CD4-positive, CD25-positive, alpha-beta regulatory T cell (primary cell): Measurements from ENCODE around the gene IL10RA. TPM values are rescaled to one million over a fixed set of nuclear protein-coding genes. Genes with fewer than 3 reads are reported as not detected.
"Not testable (repeated sequence)": the region's sequence is repeated elsewhere in the genome, so short reads cannot be mapped to it uniquely, and the experiment has no call there.

Experiments used
- ATAC-seq, 2 donors: fragments of 150-1000 bp; cut with Tn5 transposase; one replicate each; pipeline ENCODE4 v1.10.0; 2021; ENCODE audit warnings: low read depth in 2 of 2, moderate number of reproducible peaks in 2 of 2, moderate library complexity in 1 of 2
- DNase-seq, 3 donors: peaks; one replicate each; pipeline versions ENCODE4 v3.0.0 to v3.0.0-alpha.2; 2012 to 2022; ENCODE audit warnings: mixed read lengths in 1 of 3
- H3K27ac ChIP-seq: one replicate; pipeline ENCODE4 v1.7.0; 2013; ENCODE audit warnings: mild to moderate bottlenecking, low read length; ENCODE audit not compliant: insufficient read depth, poor library complexity, severe bottlenecking
- H3K27me3 ChIP-seq: one replicate; pipeline ENCODE4 v1.7.0; 2013; ENCODE audit warnings: low read length; ENCODE audit not compliant: control insufficient read depth, insufficient read depth
- H3K36me3 ChIP-seq: one replicate; pipeline ENCODE4 v1.7.0; 2013; ENCODE audit warnings: mild to moderate bottlenecking, low read length, moderate library complexity; ENCODE audit not compliant: control insufficient read depth, insufficient read depth
- H3K4me1 ChIP-seq: 2 replicates; pipeline ENCODE4 v1.7.0; 2013; ENCODE audit warnings: mild to moderate bottlenecking, low read length; ENCODE audit not compliant: insufficient read depth, control insufficient read depth, poor library complexity, severe bottlenecking
- H3K4me3 ChIP-seq: one replicate; pipeline ENCODE4 v1.7.0; 2013; ENCODE audit warnings: low read depth, mild to moderate bottlenecking, low read length, moderate library complexity
- H3K9me3 ChIP-seq, 2 experiments: 1 replicate in 1 of 2; 2 replicates in 1 of 2; pipeline ENCODE4 v1.7.0; 2013; ENCODE audit warnings: low read length in 2 of 2, mild to moderate bottlenecking in 1 of 2, moderate library complexity in 1 of 2; ENCODE audit not compliant: control insufficient read depth in 2 of 2
- H3K27ac Mint-ChIP-seq, 3 donors: one replicate each; pipeline ENCODE4 v1.8.0; 2020 to 2022; ENCODE audit warnings: mild to moderate bottlenecking in 3 of 3, mixed read lengths in 3 of 3, moderate library complexity in 2 of 3
- H3K27me3 Mint-ChIP-seq: one replicate; pipeline ENCODE4 v1.8.0; 2022; ENCODE audit warnings: mild to moderate bottlenecking, mixed read lengths
- H3K36me3 Mint-ChIP-seq: one replicate; pipeline ENCODE4 v1.8.0; 2020; ENCODE audit warnings: mixed read lengths
- H3K4me1 Mint-ChIP-seq, 4 donors: one replicate each; pipeline ENCODE4 v1.8.0; 2020 to 2022; ENCODE audit warnings: mixed read lengths in 4 of 4, mild to moderate bottlenecking in 1 of 4
- H3K4me3 Mint-ChIP-seq, 4 donors: one replicate each; pipeline ENCODE4 v1.8.0; 2020 to 2022; ENCODE audit warnings: mild to moderate bottlenecking in 4 of 4, mixed read lengths in 4 of 4, moderate library complexity in 3 of 4
- H3K9me3 Mint-ChIP-seq, 7 donors: one replicate each; pipeline ENCODE4 v1.8.0; 2020 to 2022; ENCODE audit warnings: mixed read lengths in 7 of 7, mild to moderate bottlenecking in 3 of 7, moderate library complexity in 2 of 7
- polyA plus RNA-seq, 4 donors: library from polyadenylated mRNA; unstranded; fragments of 300-500 nt; fragmentation: Illumina TruSeq; gene quantifications; one replicate each; pipeline ENCODE4 v1.2.3, GENCODE V29; 2021
- total RNA-seq: library from RNA; stranded (reverse); gene quantifications from one replicate; pipeline ENCODE4 v1.2.3, GENCODE V29; 2022

IL10RA gene
- total and polyA plus RNA-seq, 5 donors from 2014 or later = 572 to 666 (median 654) TPM

DNA sequence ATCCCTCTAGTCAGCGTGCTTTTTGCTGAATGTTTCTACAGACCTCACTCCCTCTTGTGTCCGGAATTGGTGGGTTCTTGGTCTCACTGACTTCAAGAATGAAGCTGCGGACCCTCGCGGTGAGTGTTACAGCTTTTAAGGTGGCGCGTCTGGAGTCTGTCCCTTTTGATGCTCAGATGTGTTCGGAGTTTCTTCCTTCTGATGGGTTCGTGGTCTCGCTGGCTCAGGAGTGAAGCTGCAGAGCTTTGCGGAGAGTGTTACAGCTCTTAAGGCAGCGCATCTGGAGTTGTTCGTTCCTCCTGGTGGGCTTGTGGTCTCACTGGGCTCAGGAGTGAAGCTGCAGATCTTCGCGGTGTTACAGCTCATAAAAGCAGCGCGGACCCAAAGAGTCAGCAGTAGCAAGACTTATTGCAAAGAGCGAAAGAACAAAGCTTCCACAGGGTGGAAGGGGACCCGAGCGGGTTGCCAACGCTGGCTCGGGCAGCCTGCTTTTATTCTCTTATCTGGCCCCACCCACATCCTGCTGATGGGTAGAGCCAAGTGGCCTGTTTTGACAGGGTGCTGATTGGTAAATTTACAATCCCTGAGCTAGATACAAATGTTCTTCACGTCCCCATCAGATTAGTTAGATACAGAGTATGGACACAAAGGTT is 8.5 kb upstream of the IL10RA start:
- H3K27me3 ChIP-seq, H3K36me3 ChIP-seq, ATAC-seq, H3K27ac ChIP-seq, H3K27me3 Mint-ChIP-seq, H3K9me3 ChIP-seq, H3K4me3 ChIP-seq, DNase-seq, H3K9me3 Mint-ChIP-seq: not testable (repeated sequence)
- peaks cover 63% of the 10 kb centered on the region for H3K4me1 ChIP-seq
- Mint-ChIP-seq H3K4me3 (peak overlapping the region in 3 of 4 donors; percentile 62 to 81 (median 79)), H3K4me1 (peaks cover 31 to 85% (median 59%) of the 10 kb centered on the region in 4 donors), H3K27ac (peak overlapping the region; percentile 90 to 94 (median 93)), H3K36me3 (peaks cover 22% of the 10 kb centered on the region)

DNA sequence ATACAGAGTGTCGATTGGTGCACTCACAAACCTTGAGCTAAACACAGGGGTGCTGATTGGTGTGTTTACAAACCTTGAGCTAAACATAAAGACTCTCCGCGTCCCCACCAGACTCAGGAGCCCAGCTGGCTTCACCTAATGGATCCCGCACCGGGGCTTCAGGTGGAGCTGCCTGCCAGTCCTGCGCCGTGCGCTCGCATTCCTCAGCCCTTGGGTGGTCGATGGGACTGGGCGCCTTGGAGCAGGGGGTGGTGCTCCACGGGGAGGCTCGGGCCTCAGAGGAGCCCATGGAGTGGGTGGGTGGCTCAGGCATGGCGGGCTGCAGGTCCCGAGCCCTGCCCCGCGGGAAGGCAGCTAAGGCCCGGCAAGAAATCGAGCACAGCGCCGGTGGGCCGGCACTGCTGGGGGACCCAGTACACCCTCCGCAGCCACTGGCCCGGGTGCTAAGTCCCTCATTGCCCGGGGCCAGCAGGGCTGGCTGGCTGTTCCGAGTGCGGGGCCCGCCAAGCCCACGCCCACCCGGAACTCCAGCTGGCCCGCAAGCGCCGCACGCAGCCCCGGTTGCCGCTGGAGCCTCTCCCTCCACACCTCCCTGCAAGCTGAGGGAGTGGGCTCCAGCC is 7.8 kb upstream of the IL10RA start:
- H3K9me3 Mint-ChIP-seq, H3K9me3 ChIP-seq, H3K27me3 ChIP-seq, H3K36me3 ChIP-seq, H3K27me3 Mint-ChIP-seq, ATAC-seq, DNase-seq, H3K4me3 ChIP-seq, H3K27ac ChIP-seq: not testable (repeated sequence)
- H3K27ac Mint-ChIP-seq = peak overlapping the region; percentile 90 to 94 (median 93)
- H3K4me3 Mint-ChIP-seq = peak overlapping the region in 3 of 4 donors; percentile 62 to 81 (median 79)
- H3K4me1 ChIP-seq = peaks cover 63% of the 10 kb centered on the region
- H3K36me3 Mint-ChIP-seq = peaks cover 22% of the 10 kb centered on the region
- peaks cover 26 to 85% (median 59%) of the 10 kb centered on the region in 4 donors for H3K4me1 Mint-ChIP-seq

- H3K27ac ChIP-seq = no peak overlapping the region
- H3K4me3 ChIP-seq = no peak overlapping the region
- peaks cover 22% of the 10 kb centered on the region for H3K36me3 Mint-ChIP-seq
- peaks cover 5% of the 10 kb centered on the region for H3K27me3 Mint-ChIP-seq
- H3K4me1 Mint-ChIP-seq = peaks cover 25 to 87% (median 63%) of the 10 kb centered on the region in 4 donors
- peak overlapping the region; percentile 7 to 71 (median 50) for H3K4me3 Mint-ChIP-seq
- peak overlapping the region; percentile 86 to 99 (median 91) for H3K27ac Mint-ChIP-seq
- peaks cover 65% of the 10 kb centered on the region for H3K4me1 ChIP-seq
- H3K9me3 ChIP-seq = no peaks in the 10 kb centered on the region
- no peak for ATAC-seq
- no peak for DNase-seq
- no peaks in the 10 kb centered on the region for H3K27me3 ChIP-seq
- H3K9me3 Mint-ChIP-seq = peaks cover 0 to 3% (median 1%) of the 10 kb centered on the region in 7 donors
- peaks cover 4% of the 10 kb centered on the region for H3K36me3 ChIP-seq
These were observed 7.2 kb upstream of the IL10RA start for GRCh38 chr11:117978991-117979390.

DNA sequence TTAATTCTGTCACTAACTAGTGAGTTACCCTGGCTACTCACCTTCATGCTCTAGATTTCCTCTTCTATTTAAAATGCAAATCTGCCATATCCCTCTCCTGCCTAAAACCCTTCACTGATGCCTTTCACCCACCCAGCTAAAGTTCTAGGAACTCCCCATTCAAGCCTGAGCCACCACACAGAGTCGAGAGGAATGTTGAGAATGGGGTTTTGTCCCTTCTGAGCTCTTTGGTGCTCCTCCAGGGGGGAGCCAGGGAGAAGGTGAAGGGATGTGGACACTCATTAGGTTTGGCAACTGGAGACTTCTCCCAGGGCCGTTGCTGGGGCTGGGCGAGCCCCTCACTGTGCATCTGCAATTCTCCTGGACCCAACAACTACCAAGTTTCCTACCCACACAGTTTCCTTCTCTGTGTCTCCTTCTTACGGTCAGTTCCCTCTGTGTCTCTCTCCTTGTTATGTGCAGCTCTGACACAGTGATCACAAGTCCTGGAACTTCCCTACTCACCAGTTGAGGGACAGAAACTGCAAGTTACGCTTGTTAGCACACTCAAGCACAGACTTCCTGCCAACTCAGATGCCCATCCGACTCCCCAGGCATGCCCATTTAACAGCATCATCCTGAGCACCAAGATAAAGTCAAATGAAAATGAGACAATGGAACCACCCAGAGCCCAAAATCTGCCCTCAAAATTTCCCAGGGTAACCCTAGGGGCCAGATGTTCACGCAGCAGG is 6.5 kb upstream of the IL10RA start:
- peaks cover 4% of the 10 kb centered on the region for H3K36me3 ChIP-seq
- peaks cover 0 to 3% (median under 1%) of the 10 kb centered on the region in 7 donors for H3K9me3 Mint-ChIP-seq
- DNase-seq (peak in 1 of 3 donors; percentile 64), ATAC-seq (peak; percentile 59 to 66)
- H3K4me1 Mint-ChIP-seq = peaks cover 30 to 88% (median 64%) of the 10 kb centered on the region in 4 donors
- peak overlapping the region; percentile 86 to 99 (median 91) for H3K27ac Mint-ChIP-seq
- H3K9me3 ChIP-seq = no peaks in the 10 kb centered on the region
- H3K4me3 Mint-ChIP-seq = peak overlapping the region; percentile 7 to 71 (median 65)
- H3K4me1 ChIP-seq = peaks cover 66% of the 10 kb centered on the region
- peaks cover 5% of the 10 kb centered on the region for H3K27me3 Mint-ChIP-seq
- H3K27ac ChIP-seq = peak overlapping the region; percentile 65
- peaks cover 22% of the 10 kb centered on the region for H3K36me3 Mint-ChIP-seq
- peak overlapping the region; percentile 60 for H3K4me3 ChIP-seq
- no peaks in the 10 kb centered on the region for H3K27me3 ChIP-seq

GRCh38 chr11:117980280-117980679 is 5.9 kb upstream of the IL10RA start:
- H3K4me1 ChIP-seq = peaks cover 71% of the 10 kb centered on the region
- no peak for DNase-seq
- peak overlapping the region; percentile 60 for H3K4me3 ChIP-seq
- H3K27ac ChIP-seq = peak overlapping the region; percentile 65
- peak overlapping the region; percentile 86 to 99 (median 91) for H3K27ac Mint-ChIP-seq
- peaks cover 4% of the 10 kb centered on the region for H3K36me3 ChIP-seq
- no peaks in the 10 kb centered on the region for H3K27me3 ChIP-seq
- peaks cover 2% of the 10 kb centered on the region for H3K27me3 Mint-ChIP-seq
- ATAC-seq = peak; percentile 9 to 11
- H3K9me3 ChIP-seq = no peaks in the 10 kb centered on the region
- peaks cover 0 to 3% (median 0%) of the 10 kb centered on the region in 7 donors for H3K9me3 Mint-ChIP-seq
- peaks cover 22% of the 10 kb centered on the region for H3K36me3 Mint-ChIP-seq
- H3K4me1 Mint-ChIP-seq = peaks cover 35 to 89% (median 69%) of the 10 kb centered on the region in 4 donors
- H3K4me3 Mint-ChIP-seq = peak overlapping the region; percentile 7 to 71 (median 65)

DNA sequence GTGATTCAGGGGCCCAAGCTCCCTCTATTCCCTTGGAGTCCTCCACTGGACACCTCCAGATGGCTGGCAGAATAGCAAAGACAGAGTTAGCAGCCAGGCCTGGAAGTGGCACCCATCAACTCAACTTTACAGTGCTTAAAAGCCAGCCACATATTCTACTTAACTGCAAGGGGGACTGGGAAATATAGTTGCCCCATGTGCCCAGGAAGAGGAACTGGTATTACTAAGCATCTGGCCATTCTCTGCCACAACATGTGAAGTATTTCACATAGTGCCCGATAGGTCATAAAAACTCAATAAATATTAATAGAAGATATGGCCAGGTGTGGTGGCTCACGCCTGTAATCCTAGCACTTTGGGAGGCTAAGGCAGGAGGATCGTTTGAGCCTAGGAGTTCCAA is 5.5 kb upstream of the IL10RA start:
- Mint-ChIP-seq H3K4me3 (peak overlapping the region in 3 of 4 donors; percentile 7 to 63 (median 11)), H3K36me3 (peaks cover 20% of the 10 kb centered on the region), H3K27ac (peak overlapping the region; percentile 33 to 99 (median 86)), H3K9me3 (peaks cover 0 to 3% (median 0%) of the 10 kb centered on the region in 7 donors), H3K4me1 (peaks cover 35 to 86% (median 66%) of the 10 kb centered on the region in 4 donors), H3K27me3 (no peaks in the 10 kb centered on the region)
- ATAC-seq = no peak
- Histone ChIP-seq H3K27me3 (no peaks in the 10 kb centered on the region), H3K4me1 (peaks cover 74% of the 10 kb centered on the region), H3K9me3 (no peaks in the 10 kb centered on the region), H3K36me3 (peaks cover 4% of the 10 kb centered on the region), H3K27ac (no peak overlapping the region), H3K4me3 (no peak overlapping the region)
- DNase-seq = no peak

GRCh38 chr11:117983163-117983475 is 3.1 kb upstream of the IL10RA start:
- Mint-ChIP-seq H3K27me3 (no peaks in the 10 kb centered on the region), H3K9me3 (peaks cover 0 to 4% (median 0%) of the 10 kb centered on the region in 7 donors), H3K27ac (peak overlapping the region; percentile 85 to 94 (median 86)), H3K4me1 (peaks cover 30 to 65% (median 49%) of the 10 kb centered on the region in 4 donors), H3K4me3 (peak overlapping the region; percentile 88 to 98 (median 95)), H3K36me3 (peaks cover 22% of the 10 kb centered on the region)
- peak overlapping the region; percentile 82 for H3K4me3 ChIP-seq
- no peak for ATAC-seq
- peaks cover 9% of the 10 kb centered on the region for H3K36me3 ChIP-seq
- H3K27ac ChIP-seq = peak overlapping the region; percentile 51
- H3K4me1 ChIP-seq = peaks cover 62% of the 10 kb centered on the region
- no peak for DNase-seq
- no peaks in the 10 kb centered on the region for H3K9me3 ChIP-seq
- no peaks in the 10 kb centered on the region for H3K27me3 ChIP-seq
